Astrocyte (in vitro differentiated cells and primary cell): ENCODE measurements around the gene LYZ. TPM values are rescaled to one million over a fixed set of nuclear protein-coding genes. Genes with fewer than 3 reads are reported as not detected.

Source experiments
- DNase-seq: peaks from one replicate; pipeline ENCODE4 v3.0.0-alpha.2; 2010; ENCODE audit warnings: low read depth
- FAIRE-seq: peaks from 2 replicates; lab custom pipeline; 2011; peaks lifted over from hg19 to GRCh38; lab: Jason Lieb, UNC
- H2AFZ ChIP-seq: 2 replicates; pipeline ENCODE4 v1.6.0; 2012; ENCODE audit warnings: low read depth, low read length, inconsistent platforms
- H3K27ac ChIP-seq: 2 replicates; pipeline ENCODE4 v1.5.1; 2011; ENCODE audit warnings: low read depth, low read length, inconsistent platforms
- H3K27me3 ChIP-seq: 2 replicates; pipeline ENCODE4 v1.6.0; 2011; ENCODE audit warnings: low read length, inconsistent platforms; ENCODE audit not compliant: insufficient read depth
- H3K36me3 ChIP-seq: 2 replicates; pipeline ENCODE4 v1.5.1; 2011; ENCODE audit warnings: low read length, inconsistent platforms; ENCODE audit not compliant: insufficient read depth
- H3K4me1 ChIP-seq: 2 replicates; pipeline ENCODE4 v1.5.1; 2011; ENCODE audit warnings: low read length, inconsistent platforms; ENCODE audit not compliant: insufficient read depth
- H3K4me2 ChIP-seq: 2 replicates; pipeline ENCODE4 v1.6.0; 2012; ENCODE audit warnings: low read length, inconsistent platforms
- H3K4me3 ChIP-seq: 2 replicates; pipeline ENCODE4 v1.5.1; 2011; ENCODE audit warnings: low read depth, mild to moderate bottlenecking, low read length, inconsistent platforms; ENCODE audit not compliant: insufficient read depth
- H3K79me2 ChIP-seq: 2 replicates; pipeline ENCODE4 v1.6.0; 2012; ENCODE audit warnings: mild to moderate bottlenecking, low read length, inconsistent platforms; ENCODE audit not compliant: insufficient read depth
- H3K9ac ChIP-seq: 2 replicates; pipeline ENCODE4 v1.6.0; 2012; ENCODE audit warnings: mild to moderate bottlenecking, low read length, inconsistent platforms
- H3K9me3 ChIP-seq: 2 replicates; pipeline ENCODE4 v1.5.1; 2012; ENCODE audit warnings: low read depth, mild to moderate bottlenecking, low read length, inconsistent platforms; ENCODE audit not compliant: insufficient read depth
- H4K20me1 ChIP-seq: 2 replicates; pipeline ENCODE4 v1.6.0; 2012; ENCODE audit warnings: low read length, inconsistent platforms; ENCODE audit not compliant: insufficient read depth
- H3K27ac Mint-ChIP-seq: one replicate; pipeline ENCODE4 v1.8.0; 2021; ENCODE audit warnings: mild to moderate bottlenecking, mixed read lengths; ENCODE audit not compliant: unreplicated experiment
- H3K27me3 Mint-ChIP-seq: one replicate; pipeline ENCODE4 v1.8.0; 2021; ENCODE audit warnings: low read depth, mixed read lengths; ENCODE audit not compliant: unreplicated experiment
- H3K36me3 Mint-ChIP-seq: one replicate; pipeline ENCODE4 v1.8.0; 2021; ENCODE audit warnings: low read depth, mixed read lengths; ENCODE audit not compliant: unreplicated experiment
- H3K4me1 Mint-ChIP-seq: one replicate; pipeline ENCODE4 v1.8.0; 2021; ENCODE audit warnings: low read depth, mixed read lengths; ENCODE audit not compliant: unreplicated experiment
- H3K4me3 Mint-ChIP-seq: one replicate; pipeline ENCODE4 v1.8.0; 2021; ENCODE audit warnings: mild to moderate bottlenecking, moderate library complexity, mixed read lengths; ENCODE audit not compliant: unreplicated experiment
- H3K9me3 Mint-ChIP-seq: one replicate; pipeline ENCODE4 v1.8.0; 2021; ENCODE audit warnings: mild to moderate bottlenecking, mixed read lengths; ENCODE audit not compliant: unreplicated experiment
- CTCF ChIP-seq: IDR thresholded peaks from 2 replicates; pipeline ENCODE4 v1.5.1; 2011; ENCODE audit warnings: low read depth, mild to moderate bottlenecking, inconsistent platforms, low read length, moderate library complexity; ENCODE audit not compliant: insufficient read depth
- EZH2 ChIP-seq: IDR thresholded peaks from 2 replicates; pipeline ENCODE4 v1.6.1; 2012; ENCODE audit warnings: mild to moderate bottlenecking, low read length, inconsistent platforms; ENCODE audit not compliant: insufficient read depth
- total RNA-seq: library from RNA; stranded (reverse); gene quantifications from 2 replicates; pipeline ENCODE4 v1.2.1, GENCODE V29; 2021

LYZ gene
- total RNA-seq, 1 donor from 2014 or later: 0.45 TPM

GRCh38 chr12:69331909-69332684, 16.1 kb upstream of the LYZ start:
- peaks cover 24% of the 10 kb centered on the region for H3K27me3 ChIP-seq
- DNase-seq (no peak), FAIRE-seq (no peak)
- H3K4me1 ChIP-seq: no peaks in the 10 kb centered on the region
- Mint-ChIP-seq H3K9me3 (no peaks in the 10 kb centered on the region), H3K4me3 (no peak overlapping the region), H3K27ac (no peak overlapping the region), H3K4me1 (peaks cover 1% of the 10 kb centered on the region), H3K27me3 (peaks cover 15% of the 10 kb centered on the region), H3K36me3 (no peaks in the 10 kb centered on the region)
- H3K79me2 ChIP-seq: no peaks in the 10 kb centered on the region
- H3K27ac ChIP-seq: no peak overlapping the region
- no peaks in the 10 kb centered on the region for H3K9me3 ChIP-seq
- no peak overlapping the region for H3K9ac ChIP-seq
- no peaks in the 10 kb centered on the region for H4K20me1 ChIP-seq
- H3K4me2 ChIP-seq: peak overlapping the region; percentile 84
- peak overlapping the region; percentile 61 for H2AFZ ChIP-seq
- H3K4me3 ChIP-seq: no peak overlapping the region
- no peak for TF ChIP-seq CTCF
- TF ChIP-seq EZH2: no peak
- no peaks in the 10 kb centered on the region for H3K36me3 ChIP-seq

- Histone ChIP-seq H3K9me3 (no peaks in the 10 kb centered on the region), H3K79me2 (no peaks in the 10 kb centered on the region), H3K27ac (no peak overlapping the region), H3K4me2 (no peak overlapping the region), H3K36me3 (no peaks in the 10 kb centered on the region), H4K20me1 (no peaks in the 10 kb centered on the region), H3K9ac (no peak overlapping the region), H3K4me3 (no peak overlapping the region), H3K27me3 (peaks cover 24% of the 10 kb centered on the region), H3K4me1 (no peaks in the 10 kb centered on the region), H2AFZ (no peak overlapping the region)
- peaks cover 1% of the 10 kb centered on the region for H3K4me1 Mint-ChIP-seq
- H3K36me3 Mint-ChIP-seq: no peaks in the 10 kb centered on the region
- peaks cover 15% of the 10 kb centered on the region for H3K27me3 Mint-ChIP-seq
- DNase-seq (no peak), FAIRE-seq (no peak)
- TF ChIP-seq EZH2: no peak
- no peak for TF ChIP-seq CTCF
- no peaks in the 10 kb centered on the region for H3K9me3 Mint-ChIP-seq
- H3K4me3 Mint-ChIP-seq: no peak overlapping the region
- H3K27ac Mint-ChIP-seq: no peak overlapping the region
Measured at GRCh38 chr12:69332815-69333358, 15.3 kb upstream of the LYZ start.

- H3K4me1 ChIP-seq: no peaks in the 10 kb centered on the region
- no peaks in the 10 kb centered on the region for H3K9me3 ChIP-seq
- no peak overlapping the region for H3K27ac Mint-ChIP-seq
- H3K36me3 ChIP-seq: no peaks in the 10 kb centered on the region
- H3K4me3 Mint-ChIP-seq: no peak overlapping the region
- no peaks in the 10 kb centered on the region for H3K79me2 ChIP-seq
- no peak overlapping the region for H3K9ac ChIP-seq
- no peak overlapping the region for H3K27ac ChIP-seq
- no peak overlapping the region for H3K4me2 ChIP-seq
- peaks cover 1% of the 10 kb centered on the region for H3K4me1 Mint-ChIP-seq
- no peak for DNase-seq
- no peak for FAIRE-seq
- H3K27me3 Mint-ChIP-seq: peaks cover 10% of the 10 kb centered on the region
- no peak overlapping the region for H3K4me3 ChIP-seq
- H2AFZ ChIP-seq: no peak overlapping the region
- H3K27me3 ChIP-seq: peaks cover 19% of the 10 kb centered on the region
- H3K36me3 Mint-ChIP-seq: no peaks in the 10 kb centered on the region
- TF ChIP-seq EZH2 (no peak), CTCF (no peak)
- H4K20me1 ChIP-seq: no peaks in the 10 kb centered on the region
- H3K9me3 Mint-ChIP-seq: no peaks in the 10 kb centered on the region
Measured at GRCh38 chr12:69334158-69334557, 14.0 kb upstream of the LYZ start.
